HG02885 (cell line): ENCODE data around the gene PMFBP1.
A peak's percentile ranks its signal among the peaks of the same experiment; 100 is the strongest.
"Not testable (repeated sequence)": the region's sequence is repeated elsewhere in the genome, so short reads cannot be mapped to it uniquely, and the experiment has no call there.

Experiments used
- ATAC-seq: cut with Tn5 transposase; IDR thresholded peaks from one replicate; pipeline ENCODE4 v1.9.1; 2021; ENCODE audit warnings: mild to moderate bottlenecking; ENCODE audit not compliant: unreplicated experiment, poor library complexity

PMFBP1 gene

DNA sequence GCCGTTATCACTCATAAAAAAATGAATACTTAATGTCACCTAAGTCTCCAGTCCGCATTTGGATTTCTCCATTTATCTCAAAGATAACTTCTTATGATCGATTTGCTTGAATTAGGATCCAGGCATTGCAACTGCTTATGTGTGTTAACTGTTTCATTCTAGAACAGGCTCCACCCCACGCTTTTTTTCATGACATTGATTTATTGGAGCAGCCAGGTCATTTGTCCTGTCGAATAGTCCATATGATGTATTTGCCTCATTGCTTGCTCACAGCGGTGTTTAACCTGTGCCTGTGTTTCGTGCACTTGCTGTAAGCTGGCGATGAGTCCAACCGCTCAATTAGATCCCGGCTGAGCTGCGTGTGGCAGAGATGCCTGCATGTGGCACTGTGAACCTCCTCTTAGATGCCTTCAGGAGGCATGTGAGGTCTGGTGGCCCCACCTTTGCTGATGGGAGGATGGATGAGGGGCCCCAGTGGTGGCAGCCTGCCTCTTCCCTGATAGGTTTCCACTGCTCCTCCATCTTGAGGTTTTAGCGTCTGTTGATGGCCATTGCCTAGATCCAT, 61.9 kb downstream of the PMFBP1 start:
- no peak for ATAC-seq

GRCh38 chr16:72109300-72109699, 62.7 kb downstream of the PMFBP1 start:
- ATAC-seq = no peak

DNA sequence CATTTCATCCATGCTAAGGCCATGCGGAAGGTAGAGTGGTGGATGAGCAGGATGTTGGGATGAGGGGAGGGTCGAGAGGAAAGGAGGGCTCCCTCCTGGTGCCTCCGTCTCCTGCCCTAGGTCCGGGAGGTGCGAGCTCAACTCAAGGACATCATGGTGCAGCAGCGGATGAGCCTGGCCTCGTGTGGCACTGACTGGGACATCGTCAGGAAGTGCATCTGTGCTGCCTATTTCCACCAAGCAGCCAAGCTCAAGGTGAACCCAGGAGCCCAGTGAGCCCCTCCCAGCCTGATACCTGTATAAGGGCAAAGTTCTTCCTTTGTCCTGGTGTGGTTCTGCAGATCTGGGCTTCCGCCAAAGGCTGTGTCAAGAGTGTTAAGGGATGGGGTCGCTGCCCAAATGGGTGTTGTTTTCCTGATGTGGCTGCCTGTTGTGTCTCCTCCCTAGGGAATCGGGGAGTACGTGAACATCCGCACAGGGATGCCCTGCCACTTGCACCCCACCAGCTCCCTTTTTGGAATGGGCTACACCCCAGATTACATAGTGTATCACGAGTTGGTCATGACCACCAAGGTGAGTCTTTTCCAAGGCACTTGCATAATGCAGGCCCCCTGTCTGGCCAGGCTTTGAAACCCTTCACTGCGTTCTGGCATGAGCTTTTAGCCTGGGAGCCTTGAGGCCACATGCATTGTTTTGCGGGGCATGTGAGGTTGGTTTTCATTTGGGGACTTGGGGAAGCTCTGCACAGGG, 63.4 kb downstream of the PMFBP1 start:
- no peak for ATAC-seq

DNA sequence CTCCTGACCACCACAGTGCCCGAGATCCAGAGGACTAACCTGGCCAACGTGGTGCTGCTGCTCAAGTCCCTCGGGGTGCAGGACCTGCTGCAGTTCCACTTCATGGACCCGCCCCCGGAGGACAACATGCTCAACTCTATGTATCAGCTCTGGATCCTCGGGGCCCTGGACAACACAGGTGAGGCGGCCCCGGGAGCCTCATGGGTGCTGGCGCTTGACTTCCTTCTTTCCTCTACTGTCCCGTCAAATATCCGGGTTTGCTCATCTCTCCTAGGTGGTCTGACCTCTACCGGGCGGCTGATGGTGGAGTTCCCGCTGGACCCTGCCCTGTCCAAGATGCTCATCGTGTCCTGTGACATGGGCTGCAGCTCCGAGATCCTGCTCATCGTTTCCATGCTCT, 64.6 kb downstream of the PMFBP1 start:
- ATAC-seq = no peak

GRCh38 chr16:72105978-72106377, 66.0 kb downstream of the PMFBP1 start:
- no peak for ATAC-seq

GRCh38 chr16:72104905-72105304, 67.0 kb downstream of the PMFBP1 start:
- no peak for ATAC-seq

DNA sequence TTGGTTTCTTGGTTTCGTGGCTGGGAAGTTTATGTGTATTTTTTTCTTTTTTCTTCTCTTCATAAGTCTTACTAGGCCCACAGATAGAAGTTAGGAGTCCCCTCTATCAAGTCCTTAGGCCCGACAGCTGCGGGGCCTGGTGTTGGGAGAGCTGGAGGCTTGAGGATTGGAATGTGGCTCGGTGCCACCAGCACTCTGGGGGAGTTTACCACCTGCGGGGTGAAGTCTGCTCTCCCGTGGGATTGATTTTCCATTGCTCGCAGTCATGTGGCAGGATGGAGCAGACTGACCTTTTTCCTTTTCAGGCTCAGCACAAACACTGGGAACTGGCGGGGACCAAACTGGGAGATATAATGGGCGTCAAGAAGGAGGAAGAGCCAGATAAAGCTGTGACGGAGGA, 70.8 kb downstream of the PMFBP1 start:
- ATAC-seq = no peak

- peak; percentile 82 for ATAC-seq
These were observed 72.6 kb downstream of the PMFBP1 start for GRCh38 chr16:72099377-72099818.

- no peak for ATAC-seq
These were observed 73.0 kb downstream of the PMFBP1 start for GRCh38 chr16:72098936-72099335.

GRCh38 chr16:72094266-72094610, 77.7 kb downstream of the PMFBP1 start:
- ATAC-seq = no peak

GRCh38 chr16:72093448-72094265, 78.3 kb downstream of the PMFBP1 start, which contains the start of the genes DHX38 and TXNL4B:
Gene DHX38, plus strand, starts transcription at chr16:72093847. Its CDS starts 2,311 bp downstream, at chr16:72096158.
Gene TXNL4B, minus strand, starts transcription at chr16:72093620. Its CDS starts 2,871 bp downstream, at chr16:72090749.
- ATAC-seq = peak; percentile 98

DNA sequence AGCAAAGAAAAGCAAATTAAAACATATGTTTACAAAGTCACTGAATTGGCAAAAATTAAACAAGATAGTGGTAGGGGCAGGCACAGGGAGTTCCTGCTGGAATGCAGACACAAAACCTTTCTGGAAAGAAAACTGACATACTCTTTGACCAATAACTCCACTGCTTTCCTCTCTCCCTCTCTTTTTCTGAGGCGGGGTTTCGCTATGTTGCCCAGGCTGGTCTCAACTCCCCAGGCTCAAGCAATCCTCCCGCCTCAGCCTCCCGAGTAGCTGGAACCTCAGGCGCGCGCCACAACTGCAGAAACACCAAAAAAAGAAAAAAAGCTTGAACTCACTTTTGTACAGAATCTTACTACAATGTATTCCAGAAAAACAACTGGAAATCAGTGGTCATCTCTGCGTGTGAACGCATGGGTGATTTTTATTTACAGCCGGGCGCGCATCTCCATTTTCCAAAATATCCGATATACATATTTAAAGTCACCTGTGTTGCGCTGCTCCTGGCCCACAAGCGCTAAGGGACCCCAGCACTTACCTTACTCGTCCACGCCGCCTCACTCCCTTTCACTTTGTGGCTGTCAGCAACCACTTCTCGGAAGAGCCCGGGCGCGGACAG, 79.0 kb downstream of the PMFBP1 start:
- no peak for ATAC-seq

GRCh38 chr16:72091217-72091616, 80.7 kb downstream of the PMFBP1 start:
- ATAC-seq = no peak

GRCh38 chr16:72085002-72085401, 87.0 kb downstream of the PMFBP1 start:
- no peak for ATAC-seq

GRCh38 chr16:72084445-72084844, 87.5 kb downstream of the PMFBP1 start:
- no peak for ATAC-seq

GRCh38 chr16:72083778-72084404, 88.1 kb downstream of the PMFBP1 start:
- no peak for ATAC-seq

- ATAC-seq = not testable (repeated sequence)
These were observed 94.8 kb downstream of the PMFBP1 start for GRCh38 chr16:72076991-72077706.

DNA sequence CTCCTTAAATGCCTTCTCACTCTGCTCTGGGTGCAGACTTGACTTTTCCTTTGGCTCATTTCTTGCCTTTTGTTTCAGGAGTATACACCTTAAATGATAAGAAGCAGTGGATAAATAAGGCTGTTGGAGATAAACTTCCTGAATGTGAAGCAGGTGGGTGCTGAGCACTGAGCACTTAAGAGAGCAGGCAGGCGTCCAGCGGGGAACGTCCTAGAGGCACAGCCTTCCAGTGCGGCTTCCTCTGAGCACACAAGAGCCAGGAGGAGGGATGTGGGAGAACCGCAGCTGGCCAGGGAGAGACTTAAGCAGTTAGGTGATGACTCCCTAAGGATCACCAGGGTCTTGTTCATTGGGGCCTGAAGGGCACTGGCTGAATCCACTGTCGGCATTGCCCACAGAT, 96.9 kb downstream of the PMFBP1 start:
- ATAC-seq = not testable (repeated sequence)

GRCh38 chr16:72073560-72074230, 98.3 kb downstream of the PMFBP1 start:
- no peak for ATAC-seq
